IMR-90 (cell line): ENCODE results near the gene ANO2. TPM values are rescaled to one million over a fixed set of nuclear protein-coding genes. Genes with fewer than 3 reads are reported as not detected.

Experiments
- ATAC-seq: fragments of 200-7000 bp; cut with Tn5 transposase; 2 replicates; pipeline ENCODE4 v1.9.1; 2020; ENCODE audit warnings: low read depth, mild to moderate bottlenecking, moderate library complexity
- BruUV-seq: library from RNA; stranded (reverse); fragments of 400-500 nt; replicated peaks from 2 replicates; lab custom pipeline; 2021; lab: Mats Ljungman, UMichigan
- CTCF ChIA-PET: fragments of 300-600 bp; formaldehyde crosslinking; extraction: SDS; loops from one replicate; lab custom pipeline; 2021; ENCODE audit warnings: antibody characterized with exemption; lab: Yijun Ruan, JAX
- POLR2A ChIA-PET: fragments of 300-600 bp; sonication (Branson Sonifier 250); formaldehyde crosslinking; loops from one replicate; lab custom pipeline; 2022; ENCODE audit warnings: antibody characterized with exemption; ENCODE audit not compliant: unreplicated experiment; lab: Charles Lee
- DNase-seq: peaks from one replicate; pipeline ENCODE4 v3.0.0; 2013
- H2AFZ ChIP-seq: replicated peaks from 2 replicates; pipeline ENCODE3; 2013; ENCODE audit warnings: low read length, mild to moderate bottlenecking; ENCODE audit not compliant: poor library complexity
- H2AK5ac ChIP-seq: 2 replicates; pipeline ENCODE4 v1.6.1; 2013; ENCODE audit warnings: low read depth, low read length, inconsistent platforms
- H2AK9ac ChIP-seq: replicated peaks from 2 replicates; pipeline ENCODE3; 2013; ENCODE audit warnings: mild to moderate bottlenecking, low read depth, low read length, moderate library complexity; ENCODE audit not compliant: poor library complexity
- H2BK120ac ChIP-seq: 2 replicates; pipeline ENCODE4 v1.6.1; 2013; ENCODE audit warnings: low read depth, low read length, inconsistent platforms
- H2BK15ac ChIP-seq: 3 replicates; pipeline ENCODE4 v1.6.1; 2013; ENCODE audit warnings: low read depth, low read length, inconsistent platforms
- H2BK20ac ChIP-seq: 2 replicates; pipeline ENCODE4 v1.6.1; 2013; ENCODE audit warnings: low read depth, mild to moderate bottlenecking, inconsistent platforms, low read length, moderate library complexity
- H2BK5ac ChIP-seq: 2 replicates; pipeline ENCODE4 v1.6.1; 2013; ENCODE audit warnings: mild to moderate bottlenecking, low read depth, low read length, inconsistent platforms; ENCODE audit not compliant: poor library complexity, severe bottlenecking
- H3K14ac ChIP-seq: replicated peaks from 2 replicates; pipeline ENCODE4 v1.6.1; 2013; ENCODE audit warnings: low read depth, low read length, inconsistent platforms
- H3K18ac ChIP-seq: 2 replicates; pipeline ENCODE4 v1.6.1; 2013; ENCODE audit warnings: low read depth, low read length, control low read depth
- H3K23ac ChIP-seq: 2 replicates; pipeline ENCODE4 v1.6.1; 2013; ENCODE audit warnings: low read depth, low read length, inconsistent platforms
- H3K27ac ChIP-seq: 2 replicates; pipeline ENCODE4 v1.5.1; 2013; ENCODE audit warnings: mild to moderate bottlenecking, control low read depth, low read length; ENCODE audit not compliant: insufficient read depth
- H3K27me3 ChIP-seq: 2 replicates; pipeline ENCODE4 v1.6.1; 2013; ENCODE audit warnings: low read length; ENCODE audit not compliant: control insufficient read depth, insufficient read depth
- H3K36me3 ChIP-seq: 2 replicates; pipeline ENCODE4 v1.6.1; 2013; ENCODE audit warnings: low read length, mixed read lengths; ENCODE audit not compliant: control insufficient read depth, insufficient read depth
- H3K4ac ChIP-seq: 2 replicates; pipeline ENCODE4 v1.6.1; 2013; ENCODE audit warnings: low read depth, low read length, inconsistent platforms
- H3K4me1 ChIP-seq: 2 replicates; pipeline ENCODE4 v1.6.1; 2013; ENCODE audit warnings: low read length, mixed read lengths; ENCODE audit not compliant: control insufficient read depth, insufficient read depth
- H3K4me2 ChIP-seq: 2 replicates; pipeline ENCODE4 v1.6.1; 2013; ENCODE audit warnings: low read depth, mild to moderate bottlenecking, control low read depth, low read length, moderate library complexity
- H3K4me3 ChIP-seq: 2 replicates; pipeline ENCODE4 v1.5.1; 2013; ENCODE audit warnings: low read depth, mild to moderate bottlenecking, control low read depth, low read length, moderate library complexity; ENCODE audit not compliant: insufficient read depth
- H3K56ac ChIP-seq: 2 replicates; pipeline ENCODE4 v1.6.1; 2013; ENCODE audit warnings: low read length, inconsistent platforms; ENCODE audit not compliant: insufficient read depth; ENCODE audit errors: extremely low read depth
- H3K79me1 ChIP-seq, 2 experiments: 2 replicates each; pipeline ENCODE4 v1.6.1; 2013; ENCODE audit warnings: low read length in 2 of 2, inconsistent platforms in 1 of 2, low read depth in 1 of 2
- H3K9ac ChIP-seq: 2 replicates; pipeline ENCODE4 v1.6.1; 2013; ENCODE audit warnings: low read depth, low read length, control low read depth
- H3K9me1 ChIP-seq: 2 replicates; pipeline ENCODE4 v1.6.1; 2013; ENCODE audit warnings: low read length, inconsistent platforms; ENCODE audit not compliant: insufficient read depth
- H3K9me3 ChIP-seq: 2 replicates; pipeline ENCODE4 v1.6.1; 2013; ENCODE audit warnings: low read length; ENCODE audit not compliant: control insufficient read depth, insufficient read depth
- H4K20me1 ChIP-seq: 2 replicates; pipeline ENCODE4 v1.6.1; 2013; ENCODE audit warnings: low read length, inconsistent platforms; ENCODE audit not compliant: insufficient read depth
- H4K5ac ChIP-seq: 2 replicates; pipeline ENCODE4 v1.6.1; 2013; ENCODE audit warnings: mild to moderate bottlenecking, low read depth, low read length, control low read depth
- H4K8ac ChIP-seq, 2 experiments: 2 replicates each; pipeline ENCODE4 v1.6.1; 2013; ENCODE audit warnings: low read depth in 2 of 2, low read length in 2 of 2, control low read depth in 1 of 2, inconsistent platforms in 1 of 2
- H4K91ac ChIP-seq: 2 replicates; pipeline ENCODE4 v1.6.1; 2013; ENCODE audit warnings: low read depth, low read length, inconsistent platforms; ENCODE audit not compliant: insufficient read depth
- CHD1 ChIP-seq: IDR thresholded peaks from 2 replicates; pipeline ENCODE4 v1.6.1; 2012; ENCODE audit warnings: low read depth, low read length, improper control_type of control experiment
- CTCF ChIP-seq: conservative IDR thresholded peaks from 2 replicates; pipeline ENCODE4 v1.5.1; 2012; ENCODE audit warnings: mild to moderate bottlenecking, low read depth, low read length, improper control_type of control experiment
- MAZ ChIP-seq: IDR thresholded peaks from 2 replicates; pipeline ENCODE4 v1.6.1; 2012; ENCODE audit warnings: low read depth, mild to moderate bottlenecking, low read length, improper control_type of control experiment, moderate library complexity, borderline replicate concordance
- POLR2A ChIP-seq: IDR thresholded peaks from 2 replicates; pipeline ENCODE4 v1.6.1; 2012; ENCODE audit warnings: mild to moderate bottlenecking, low read depth, low read length
- RAD21 ChIP-seq: IDR thresholded peaks from 2 replicates; pipeline ENCODE4 v1.6.1; 2012; ENCODE audit warnings: low read length, improper control_type of control experiment
- RCOR1 ChIP-seq: IDR thresholded peaks from 2 replicates; pipeline ENCODE4 v1.6.1; 2012; ENCODE audit warnings: mild to moderate bottlenecking, low read length, improper control_type of control experiment; ENCODE audit not compliant: insufficient replicate concordance
- RFX5 ChIP-seq: IDR thresholded peaks from 2 replicates; pipeline ENCODE4 v1.8.0; 2012; ENCODE audit warnings: low read depth, mild to moderate bottlenecking, low read length, moderate library complexity
- SMC3 ChIP-seq: fragments of 150-350 bp; IDR thresholded peaks from 2 replicates; pipeline ENCODE4 v1.6.1; 2016; ENCODE audit warnings: low read depth, mild to moderate bottlenecking, antibody characterized with exemption, low read length, moderate library complexity
- WGBS, 2 experiments: methylation state at CpG; one replicate each; pipeline versions ENCODE4 v1.1.5 to v1.1.7; 2013; ENCODE audit warnings: missing lambda C conversion rate in 2 of 2; ENCODE audit not compliant: insufficient read length in 1 of 2; ENCODE audit errors: extremely low coverage in 2 of 2; 5-methylcytosine and 5-hydroxymethylcytosine counted together
- dilution Hi-C: fragments of 300-500 bp; cut with HindIII; formaldehyde crosslinking; loops from one replicate; pipeline ENCODE4 v1.14.3; 2018; ENCODE audit warnings: low sequenced_read_pairs; ENCODE audit not compliant: unreplicated experiment
- in situ Hi-C: fragments of 300-500 bp; cut with MboI; formaldehyde crosslinking; loops from 3 replicates; pipeline ENCODE4 v1.14.3; 2019; ENCODE audit warnings: low sequenced_read_pairs, inconsistent platforms, mixed read lengths
- intact Hi-C: fragments of 100-400 bp; cut with micrococcal nuclease; formaldehyde crosslinking; loops from 2 replicates; pipeline ENCODE4 v1.10.0; 2022
- polyA plus RNA-seq, 3 experiments: library from polyadenylated mRNA; depleted of rRNA; stranded (reverse); fragments of >200 nt; gene quantifications; 2 replicates each; pipeline ENCODE4 v1.2.3, GENCODE V29; 2012; ENCODE audit warnings: low replicate concordance in 1 of 3
- total RNA-seq: library from RNA; depleted of rRNA; stranded (reverse); fragments of >200 nt; gene quantifications from 2 replicates; pipeline ENCODE4 v1.2.3, GENCODE V29; 2012
- TF ChIP-seq, protein P1 (sequence below): fragments of 150-350 bp; IDR thresholded peaks from 2 replicates; pipeline ENCODE4 v1.6.1; 2017; ENCODE audit warnings: mild to moderate bottlenecking, antibody characterized with exemption, low read length, low read depth

ANO2 gene
- total and polyA plus RNA-seq, 2 of the 4 experiments (the other 2 are of a cell fraction): 0.22 TPM; not detected in 1

- Histone ChIP-seq H2AK9ac (no peak overlapping the region), H3K36me3 (no peaks in the 10 kb centered on the region), H2AFZ (no peak overlapping the region), H3K9me1 (no peaks in the 10 kb centered on the region), H3K4me1 (no peaks in the 10 kb centered on the region), H2BK120ac (no peak overlapping the region), H3K27ac (no peak overlapping the region), H3K4ac (no peak overlapping the region), H3K9ac (no peak overlapping the region), H2BK5ac (no peak overlapping the region), H4K91ac (no peak overlapping the region), H3K23ac (no peak overlapping the region), H3K14ac (no peak overlapping the region), H4K20me1 (no peaks in the 10 kb centered on the region), H3K79me1 (no peaks in the 10 kb centered on the region), H3K27me3 (peaks cover 5% of the 10 kb centered on the region), H4K5ac (no peak overlapping the region), H3K4me3 (no peak overlapping the region), H3K18ac (no peak overlapping the region), H2BK15ac (no peak overlapping the region), H2BK20ac (no peak overlapping the region), H4K8ac (no peak overlapping the region), H3K9me3 (no peaks in the 10 kb centered on the region), H3K4me2 (no peak overlapping the region), H2AK5ac (no peak overlapping the region), H3K56ac (no peak overlapping the region)
- no TSS peak for BruUV-seq
- in situ Hi-C loops (no loop called here), dilution Hi-C loops (no loop called here), intact Hi-C loops (no loop called here)
- DNase-seq (no peak), ATAC-seq (no peak)
- TF ChIP-seq MAZ (no peak), CTCF (no peak), POLR2A (no peak), RCOR1 (no peak), RFX5 (no peak), RAD21 (no peak), CHD1 (no peak), SMC3 (no peak)
- TF ChIP-seq, protein P1, sequence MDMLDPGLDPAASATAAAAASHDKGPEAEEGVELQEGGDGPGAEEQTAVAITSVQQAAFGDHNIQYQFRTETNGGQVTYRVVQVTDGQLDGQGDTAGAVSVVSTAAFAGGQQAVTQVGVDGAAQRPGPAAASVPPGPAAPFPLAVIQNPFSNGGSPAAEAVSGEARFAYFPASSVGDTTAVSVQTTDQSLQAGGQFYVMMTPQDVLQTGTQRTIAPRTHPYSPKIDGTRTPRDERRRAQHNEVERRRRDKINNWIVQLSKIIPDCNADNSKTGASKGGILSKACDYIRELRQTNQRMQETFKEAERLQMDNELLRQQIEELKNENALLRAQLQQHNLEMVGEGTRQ: no peak
- 84% methylated on average over 12 of the region's 26 CpGs; no CpG with 5 or more reads in 1 of the 2 experiments for WGBS, 2 experiments
- POLR2A ChIA-PET: no interaction called here
- CTCF ChIA-PET: no interaction called here
Observed at GRCh38 chr12:5888816-5889315, 56.2 kb downstream of the ANO2 start.
